ENCODE results near the gene TMEM31. TPM values are rescaled to one million over a fixed set of nuclear protein-coding genes. Genes with fewer than 3 reads are reported as not detected.

The TMEM31 gene
- total RNA-seq, 1 donor from 2014 or later = not detected

DNA sequence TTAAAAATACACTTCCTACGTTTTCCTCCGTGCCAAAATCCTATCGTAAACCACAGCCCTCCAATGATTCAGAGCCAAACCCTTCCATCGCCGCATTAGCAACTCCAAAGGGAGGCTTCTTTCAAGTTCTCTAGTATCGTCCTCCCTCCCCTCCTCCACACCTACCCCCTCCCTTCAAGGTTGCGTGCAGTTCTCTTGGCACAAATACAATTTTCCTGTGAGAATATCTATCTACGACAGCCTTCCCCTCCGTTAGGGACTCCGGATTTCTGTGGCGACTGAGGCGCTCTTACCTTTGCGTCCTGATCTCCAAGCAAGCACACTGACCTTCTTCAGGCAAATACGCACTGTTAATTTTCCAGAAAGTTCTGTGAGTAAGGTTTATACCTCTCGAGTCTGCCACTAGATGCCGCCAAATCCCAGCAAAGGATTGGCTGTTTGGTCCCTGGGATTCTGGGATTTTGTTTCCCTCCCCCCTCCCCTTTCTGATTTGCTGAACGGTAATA is 23.0 kb upstream of the TMEM31 start:
- H3K36me3 ChIP-seq (ENCODE audit: control insufficient read depth, insufficient read depth, low read length) = peaks cover 3% of the 10 kb centered on the region
- FAIRE-seq (no peak), DNase-seq (ENCODE audit: low read depth) (peak; percentile 71)
- TF ChIP-seq, protein P1, sequence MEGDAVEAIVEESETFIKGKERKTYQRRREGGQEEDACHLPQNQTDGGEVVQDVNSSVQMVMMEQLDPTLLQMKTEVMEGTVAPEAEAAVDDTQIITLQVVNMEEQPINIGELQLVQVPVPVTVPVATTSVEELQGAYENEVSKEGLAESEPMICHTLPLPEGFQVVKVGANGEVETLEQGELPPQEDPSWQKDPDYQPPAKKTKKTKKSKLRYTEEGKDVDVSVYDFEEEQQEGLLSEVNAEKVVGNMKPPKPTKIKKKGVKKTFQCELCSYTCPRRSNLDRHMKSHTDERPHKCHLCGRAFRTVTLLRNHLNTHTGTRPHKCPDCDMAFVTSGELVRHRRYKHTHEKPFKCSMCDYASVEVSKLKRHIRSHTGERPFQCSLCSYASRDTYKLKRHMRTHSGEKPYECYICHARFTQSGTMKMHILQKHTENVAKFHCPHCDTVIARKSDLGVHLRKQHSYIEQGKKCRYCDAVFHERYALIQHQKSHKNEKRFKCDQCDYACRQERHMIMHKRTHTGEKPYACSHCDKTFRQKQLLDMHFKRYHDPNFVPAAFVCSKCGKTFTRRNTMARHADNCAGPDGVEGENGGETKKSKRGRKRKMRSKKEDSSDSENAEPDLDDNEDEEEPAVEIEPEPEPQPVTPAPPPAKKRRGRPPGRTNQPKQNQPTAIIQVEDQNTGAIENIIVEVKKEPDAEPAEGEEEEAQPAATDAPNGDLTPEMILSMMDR (IDR thresholded peaks at IDR 0.05; ENCODE audit: insufficient read depth, low read length, severe bottlenecking) = peak; percentile 70
- peak overlapping the region; percentile 63 for H3K4me3 ChIP-seq (ENCODE audit: low read depth, low read length)
- no peaks in the 10 kb centered on the region for H3K27me3 ChIP-seq (ENCODE audit: control insufficient read depth, insufficient read depth, low read length)

DNA sequence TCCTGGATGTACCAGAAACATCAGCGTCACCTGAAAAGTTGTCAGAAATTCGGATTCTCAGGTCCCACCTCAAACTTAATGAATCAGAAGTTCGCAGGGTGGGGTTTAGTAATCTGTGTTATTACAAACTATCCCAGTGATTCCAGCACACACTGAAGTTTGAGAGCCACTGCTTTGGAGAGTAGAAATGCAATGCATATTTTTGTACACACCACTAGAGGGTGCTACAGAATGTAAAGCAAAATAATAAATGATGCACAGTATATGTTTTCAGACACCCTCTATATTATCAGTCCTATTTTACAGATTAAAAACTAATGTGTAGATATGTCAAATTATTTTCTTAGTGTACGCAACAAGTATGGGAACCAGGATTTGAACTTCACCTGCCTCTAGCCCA is 21.8 kb upstream of the TMEM31 start:
- H3K4me3 ChIP-seq (ENCODE audit: low read depth, low read length) = no peak overlapping the region
- FAIRE-seq = no peak
- DNase-seq (ENCODE audit: low read depth) = peak; percentile 39
- TF ChIP-seq, protein P1 (IDR thresholded peaks at IDR 0.05; ENCODE audit: insufficient read depth, low read length, severe bottlenecking) = peak; percentile 29
- H3K36me3 ChIP-seq (ENCODE audit: control insufficient read depth, insufficient read depth, low read length) = no peaks in the 10 kb centered on the region
- no peaks in the 10 kb centered on the region for H3K27me3 ChIP-seq (ENCODE audit: control insufficient read depth, insufficient read depth, low read length)

DNA sequence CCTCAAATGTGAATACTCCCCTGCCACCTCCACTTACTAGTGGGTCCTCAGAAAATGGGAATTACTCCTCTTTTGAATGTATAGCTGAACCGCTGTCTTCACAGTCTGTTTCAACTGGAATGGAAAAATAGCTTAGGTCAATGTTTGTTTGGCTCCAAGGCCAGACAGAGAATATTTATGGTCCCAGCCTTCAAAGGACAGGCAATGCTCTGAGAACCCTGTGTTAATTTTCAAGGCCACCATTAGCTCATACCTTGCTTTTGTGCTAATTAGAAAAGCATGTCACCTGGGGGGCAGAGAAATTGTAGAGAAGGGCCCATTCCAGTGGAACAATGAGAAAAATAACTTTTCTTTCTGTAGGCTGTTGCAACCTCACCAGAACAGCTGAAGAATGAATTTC is 19.6 kb upstream of the TMEM31 start:
- Histone ChIP-seq H3K27me3 (ENCODE audit: control insufficient read depth, insufficient read depth, low read length) (no peaks in the 10 kb centered on the region), H3K36me3 (ENCODE audit: control insufficient read depth, insufficient read depth, low read length) (no peaks in the 10 kb centered on the region), H3K4me3 (ENCODE audit: low read depth, low read length) (no peak overlapping the region)
- TF ChIP-seq, protein P1 (IDR thresholded peaks at IDR 0.05; ENCODE audit: insufficient read depth, low read length, severe bottlenecking) = no peak
- DNase-seq (ENCODE audit: low read depth) (no peak), FAIRE-seq (no peak)

DNA sequence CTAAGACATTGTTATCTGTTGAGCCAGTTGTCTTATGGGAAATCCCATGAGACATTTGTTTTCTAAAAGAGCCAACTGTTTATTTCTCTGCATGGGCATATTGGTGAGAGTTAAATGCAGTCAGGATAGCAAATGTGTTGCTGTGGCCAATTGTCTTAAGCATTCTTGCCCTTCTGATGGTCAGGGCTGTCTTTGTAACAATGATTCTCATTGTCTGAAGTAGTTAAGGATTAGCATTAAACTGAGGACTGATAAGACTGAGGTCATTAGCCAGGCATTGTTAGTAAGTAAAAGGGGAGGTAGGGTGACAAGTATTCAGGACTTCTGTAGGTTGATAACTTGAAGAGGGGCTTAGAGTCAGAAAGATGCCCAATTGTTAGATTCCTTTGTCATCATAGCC is 13.0 kb upstream of the TMEM31 start:
- H3K4me3 ChIP-seq (ENCODE audit: low read depth, low read length) = no peak overlapping the region
- FAIRE-seq (no peak), DNase-seq (ENCODE audit: low read depth) (no peak)
- H3K27me3 ChIP-seq (ENCODE audit: control insufficient read depth, insufficient read depth, low read length) = no peaks in the 10 kb centered on the region
- TF ChIP-seq, protein P1 (IDR thresholded peaks at IDR 0.05; ENCODE audit: insufficient read depth, low read length, severe bottlenecking) = no peak
- no peaks in the 10 kb centered on the region for H3K36me3 ChIP-seq (ENCODE audit: control insufficient read depth, insufficient read depth, low read length)

DNA sequence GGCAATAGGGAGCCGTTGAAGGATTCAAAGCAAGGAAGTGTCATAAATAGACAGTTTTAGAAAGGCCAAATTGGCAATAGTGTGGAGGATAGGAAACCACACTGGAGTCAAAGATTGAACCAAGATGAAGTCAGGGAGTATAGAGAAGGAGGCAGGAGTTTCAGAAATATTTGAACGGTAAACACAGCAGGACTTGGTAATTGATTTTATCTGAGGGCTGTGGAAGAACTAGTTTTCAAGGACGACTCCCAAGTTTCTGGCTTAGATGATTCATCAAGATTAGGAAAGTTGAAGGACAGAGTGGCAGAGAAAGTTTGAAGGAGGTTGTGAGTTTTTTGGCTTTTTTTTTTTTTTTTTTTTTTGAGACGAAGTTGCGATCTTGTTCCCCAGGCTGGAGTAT is 11.5 kb upstream of the TMEM31 start:
- TF ChIP-seq, protein P1 (IDR thresholded peaks at IDR 0.05; ENCODE audit: insufficient read depth, low read length, severe bottlenecking) = no peak
- H3K4me3 ChIP-seq (ENCODE audit: low read depth, low read length) = no peak overlapping the region
- DNase-seq (ENCODE audit: low read depth) (no peak), FAIRE-seq (no peak)
- no peaks in the 10 kb centered on the region for H3K36me3 ChIP-seq (ENCODE audit: control insufficient read depth, insufficient read depth, low read length)
- no peaks in the 10 kb centered on the region for H3K27me3 ChIP-seq (ENCODE audit: control insufficient read depth, insufficient read depth, low read length)

DNA sequence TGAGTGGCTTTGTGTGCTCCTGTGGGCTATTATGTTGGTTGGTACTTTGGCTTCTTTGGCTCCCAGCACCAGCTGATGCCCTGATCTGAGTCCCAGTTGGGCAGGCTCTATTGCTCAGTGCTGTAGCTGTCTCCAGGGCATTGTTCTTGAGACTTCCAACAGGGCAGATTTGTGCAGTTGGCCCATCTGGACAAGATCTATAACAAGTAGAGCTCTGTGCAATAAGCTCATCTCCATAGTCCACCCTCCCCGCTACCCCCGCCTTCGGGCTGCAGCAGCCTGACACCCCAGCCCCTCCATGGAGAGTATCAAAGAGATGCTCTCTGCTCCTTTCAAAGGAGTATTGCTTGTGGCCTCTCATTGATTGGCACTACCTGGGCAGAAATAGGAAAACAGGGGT is 5.8 kb upstream of the TMEM31 start:
- FAIRE-seq (no peak), DNase-seq (ENCODE audit: low read depth) (no peak)
- Histone ChIP-seq H3K4me3 (ENCODE audit: low read depth, low read length) (no peak overlapping the region), H3K36me3 (ENCODE audit: control insufficient read depth, insufficient read depth, low read length) (no peaks in the 10 kb centered on the region), H3K27me3 (ENCODE audit: control insufficient read depth, insufficient read depth, low read length) (no peaks in the 10 kb centered on the region)
- TF ChIP-seq, protein P1 (IDR thresholded peaks at IDR 0.05; ENCODE audit: insufficient read depth, low read length, severe bottlenecking) = no peak
